Endothelial cell of umbilical vein (primary cell): ENCODE data around the gene ATXN1. TPM values are rescaled to one million over a fixed set of nuclear protein-coding genes. Genes with fewer than 3 reads are reported as not detected.

Experiments used
- BruUV-seq: library from RNA; stranded (reverse); fragments of 400-500 nt; replicated peaks from 2 replicates; lab custom pipeline; 2021; lab: Mats Ljungman, UMichigan
- CTCF ChIA-PET: fragments of 300-600, 350-600 bp; sonication (Branson Sonifier 250); formaldehyde crosslinking; loops from one replicate; lab custom pipeline; 2021; ENCODE audit warnings: antibody characterized with exemption, inconsistent platforms; lab: Charles Lee
- POLR2A ChIA-PET: fragments of 300-600, 350-600 bp; sonication (Branson Sonifier 250); formaldehyde crosslinking; loops from one replicate; lab custom pipeline; 2021; ENCODE audit warnings: antibody characterized with exemption, inconsistent platforms; lab: Charles Lee
- DNase-seq: peaks from one replicate; pipeline ENCODE4 v3.0.0-alpha.2; 2011; ENCODE audit warnings: low read depth, low spot score
- FAIRE-seq: peaks from 2 replicates; lab custom pipeline; 2011; peaks lifted over from hg19 to GRCh38; lab: Jason Lieb, UNC
- H2AFZ ChIP-seq: 2 replicates; pipeline ENCODE4 v1.6.0; 2012; ENCODE audit warnings: low read depth, low read length, control low read depth, inconsistent platforms
- H3K27ac ChIP-seq: 2 replicates; pipeline ENCODE4 v1.5.1; 2011; ENCODE audit warnings: low read depth, mild to moderate bottlenecking, control low read depth, low read length, moderate library complexity; ENCODE audit not compliant: insufficient read depth
- H3K27me3 ChIP-seq, 2 experiments: 2 replicates each; pipeline versions ENCODE4 v1.6.0 to v1.6.1; 2011; ENCODE audit warnings: low read length in 2 of 2, mixed read lengths in 1 of 2; ENCODE audit not compliant: control insufficient read depth in 2 of 2, insufficient read depth in 2 of 2
- H3K36me3 ChIP-seq, 2 experiments: 2 replicates in 1 of 2; 3 replicates in 1 of 2; pipeline ENCODE4 v1.5.1; 2011; ENCODE audit warnings: low read length in 2 of 2, mild to moderate bottlenecking in 1 of 2, moderate library complexity in 1 of 2; ENCODE audit not compliant: control insufficient read depth in 2 of 2, insufficient read depth in 2 of 2; ENCODE audit errors: extremely low read depth in 1 of 2
- H3K4me1 ChIP-seq: 3 replicates; pipeline ENCODE4 v1.5.1; 2011; ENCODE audit warnings: mild to moderate bottlenecking, low read length; ENCODE audit not compliant: control insufficient read depth, insufficient read depth; ENCODE audit errors: extremely low read depth
- H3K4me2 ChIP-seq: 2 replicates; pipeline ENCODE4 v1.6.1; 2011; ENCODE audit warnings: low read length, control low read depth, mixed read lengths; ENCODE audit not compliant: insufficient read depth
- H3K4me3 ChIP-seq, 3 experiments: fragments of 200-600 bp in 1 of 3; sonication (generic), shearing (Covaris generic) in 1 of 3; replicated peaks in 1 of 3; 2 replicates each; pipeline ENCODE4 v1.5.1; 2011 to 2016; ENCODE audit warnings: control low read depth in 3 of 3, low read length in 3 of 3, mild to moderate bottlenecking in 2 of 3, inconsistent platforms in 1 of 3, low read depth in 1 of 3, moderate library complexity in 1 of 3; ENCODE audit not compliant: insufficient read depth in 1 of 3
- H3K79me2 ChIP-seq: 2 replicates; pipeline ENCODE4 v1.6.0; 2012; ENCODE audit warnings: low read length, inconsistent platforms; ENCODE audit not compliant: control insufficient read depth, insufficient read depth
- H3K9ac ChIP-seq: replicated peaks from 2 replicates; pipeline ENCODE3; 2011; ENCODE audit warnings: low read length, control low read depth; ENCODE audit not compliant: insufficient read depth; ENCODE audit errors: extremely low read depth
- H3K9me1 ChIP-seq: replicated peaks from 3 replicates; pipeline ENCODE4 v1.6.0; 2011; ENCODE audit warnings: mild to moderate bottlenecking, low read length; ENCODE audit not compliant: control insufficient read depth, insufficient read depth; ENCODE audit errors: extremely low read depth
- H3K9me3 ChIP-seq: replicated peaks from 2 replicates; pipeline ENCODE4 v1.5.1; 2012; ENCODE audit warnings: low read length, inconsistent platforms; ENCODE audit not compliant: control insufficient read depth, insufficient read depth
- H4K20me1 ChIP-seq: replicated peaks from 2 replicates; pipeline ENCODE3; 2011; ENCODE audit warnings: mild to moderate bottlenecking, low read length; ENCODE audit not compliant: control insufficient read depth, insufficient read depth; ENCODE audit errors: extremely low read depth
- CTCF ChIP-seq, 2 donors: IDR thresholded peaks; 1 replicate in 1 of 2; 2 replicates in 1 of 2; pipeline ENCODE4 v1.5.1; 2011; ENCODE audit warnings: low read length in 2 of 2, mild to moderate bottlenecking in 2 of 2, moderate library complexity in 2 of 2, control low read depth in 1 of 2, inconsistent platforms in 1 of 2, low read depth in 1 of 2; ENCODE audit not compliant: insufficient read depth in 1 of 2; ENCODE audit errors: extremely low read depth in 1 of 2
- EZH2 ChIP-seq: IDR thresholded peaks from 2 replicates; pipeline ENCODE4 v1.6.1; 2012; ENCODE audit warnings: borderline replicate concordance, low read depth, mild to moderate bottlenecking, moderate library complexity, low read length, inconsistent platforms; ENCODE audit not compliant: severe bottlenecking
- FOS ChIP-seq: IDR thresholded peaks from 2 replicates; pipeline ENCODE4 v1.6.1; 2011; ENCODE audit warnings: mild to moderate bottlenecking, low read length, moderate library complexity, borderline replicate concordance; ENCODE audit not compliant: insufficient read depth
- GATA2 ChIP-seq: IDR thresholded peaks from 2 replicates; pipeline ENCODE4 v1.7.0; 2011; ENCODE audit warnings: low read depth, mild to moderate bottlenecking, moderate library complexity, mixed read lengths, low read length; ENCODE audit not compliant: insufficient read length, insufficient read depth
- JUN ChIP-seq: IDR thresholded peaks from 2 replicates; pipeline ENCODE4 v1.6.1; 2011; ENCODE audit warnings: borderline replicate concordance, low read depth; ENCODE audit not compliant: insufficient read length, insufficient read depth
- MAX ChIP-seq: IDR thresholded peaks from 2 replicates; pipeline ENCODE4 v1.6.1; 2011; ENCODE audit not compliant: insufficient read depth, insufficient read length
- MYC ChIP-seq: IDR thresholded peaks from one replicate; pipeline ENCODE4 v1.6.1; 2011; ENCODE audit warnings: mild to moderate bottlenecking, low read depth, low read length
- POLR2A ChIP-seq: IDR thresholded peaks from 2 replicates; pipeline ENCODE4 v1.6.1; 2012; ENCODE audit warnings: low read depth, mild to moderate bottlenecking, control low read depth, low read length
- POLR2AphosphoS5 ChIP-seq: IDR thresholded peaks from 2 replicates; pipeline ENCODE4 v1.6.1; 2012; ENCODE audit warnings: low read depth, mild to moderate bottlenecking, control low read depth, low read length, moderate library complexity; ENCODE audit not compliant: insufficient read depth
- dilution Hi-C: fragments of 300-500 bp; cut with MboI; formaldehyde crosslinking; loops from one replicate; pipeline ENCODE4 v1.15.0; 2019; ENCODE audit warnings: low sequenced_read_pairs; ENCODE audit not compliant: extremely low pct_ligation_motif_present
- intact Hi-C: fragments of 100-400 bp; cut with micrococcal nuclease; formaldehyde crosslinking; loops from one replicate; pipeline ENCODE4 v1.10.0; 2022
- polyA plus RNA-seq, 4 experiments: library from polyadenylated mRNA; depleted of rRNA in 3 of 4; stranded (reverse) in 3 of 4; unstranded in 1 of 4; fragments of >200 nt; gene quantifications; 2 replicates each; pipeline versions ENCODE4 v1.2.1 to v1.2.3, GENCODE V29; 2011 to 2012; ENCODE audit warnings: missing spikeins in 1 of 4
- total RNA-seq: library from RNA; stranded (reverse); gene quantifications from 2 replicates; pipeline ENCODE4 v1.2.3, GENCODE V29; 2021

Gene ATXN1
- total and polyA plus RNA-seq, 2 donors (not counting 3 experiments of a cell fraction or from before 2014, with no cell fraction given): 16.4 to 33.0 TPM

- Histone ChIP-seq H3K4me2 (no peak overlapping the region), H3K9me3 (no peaks in the 10 kb centered on the region), H3K27ac (peak overlapping the region; percentile 27), H3K4me1 (peaks cover 69% of the 10 kb centered on the region), H3K36me3 (no peaks in the 10 kb centered on the region), H3K4me3 (no peak overlapping the region), H3K79me2 (no peaks in the 10 kb centered on the region), H3K9ac (no peak overlapping the region), H3K9me1 (no peaks in the 10 kb centered on the region), H4K20me1 (no peaks in the 10 kb centered on the region), H2AFZ (no peak overlapping the region), H3K27me3 (no peaks in the 10 kb centered on the region)
- FAIRE-seq (no peak), DNase-seq (no peak)
- TF ChIP-seq POLR2AphosphoS5 (no peak), POLR2A (no peak), CTCF (IDR thresholded peaks at IDR 0.05; ENCODE audit: extremely low read depth in 1 of 2, insufficient read depth in 1 of 2, low read depth in 1 of 2, low read length in 2 of 2) (no peak), EZH2 (no peak), FOS (no peak), MAX (no peak), JUN (no peak), GATA2 (no peak), MYC (no peak)
- intact Hi-C loops: loop anchor here (5.0 kb wide), 3 partner anchors 245 to 550 kb away; no protein-coding TSS in a partner anchor
- ChIA-PET POLR2A (no interaction called here), CTCF (interaction anchor here (1.4 to 10.2 kb wide), 3 partner anchors 198 to 319 kb away, joined by 7 to 112 read pairs (median 8); no protein-coding TSS in a partner anchor)
- BruUV-seq: no TSS peak
- dilution Hi-C loops: no loop called here
Observed at GRCh38 chr6:16766836-16767745, 5.8 kb upstream of the ATXN1 start.
